NCI-H82 treated with DMSO at 0.1 percent for 48 hours (cell line): Measurements from ENCODE around the gene PPIE.

ENCODE experiments used
- DNase-seq: peaks from one replicate; lab custom pipeline; 2025; ENCODE audit not compliant: unreplicated experiment; lab: John Stamatoyannopoulos, UW

Gene PPIE

GRCh38 chr1:39720094-39720999 lies 18.3 kb upstream of the PPIE start:
- peak; percentile 67 for DNase-seq

DNA sequence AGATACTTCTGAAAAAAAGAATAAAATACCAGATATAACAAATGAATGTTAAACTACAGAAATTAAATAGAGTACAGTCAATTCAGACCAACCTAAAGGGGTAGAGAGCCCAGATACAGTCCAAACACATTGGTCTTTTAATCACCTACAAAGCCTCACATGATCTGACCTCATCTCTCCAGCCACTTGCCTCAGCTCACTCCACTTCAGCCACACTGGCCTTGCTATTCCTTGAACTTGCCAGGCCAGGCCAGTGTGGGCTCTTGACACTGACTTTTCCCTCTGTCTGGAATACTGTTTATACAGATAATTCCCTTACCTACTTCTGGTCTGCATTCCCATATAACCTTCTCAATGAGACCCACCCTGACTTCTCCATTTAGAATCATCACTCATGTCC lies 17.0 kb upstream of the PPIE start:
- DNase-seq: no peak

GRCh38 chr1:39722495-39722894 lies 16.2 kb upstream of the PPIE start:
- no peak for DNase-seq

- no peak for DNase-seq
Observed at GRCh38 chr1:39726600-39726999, 12.1 kb upstream of the PPIE start.

DNA sequence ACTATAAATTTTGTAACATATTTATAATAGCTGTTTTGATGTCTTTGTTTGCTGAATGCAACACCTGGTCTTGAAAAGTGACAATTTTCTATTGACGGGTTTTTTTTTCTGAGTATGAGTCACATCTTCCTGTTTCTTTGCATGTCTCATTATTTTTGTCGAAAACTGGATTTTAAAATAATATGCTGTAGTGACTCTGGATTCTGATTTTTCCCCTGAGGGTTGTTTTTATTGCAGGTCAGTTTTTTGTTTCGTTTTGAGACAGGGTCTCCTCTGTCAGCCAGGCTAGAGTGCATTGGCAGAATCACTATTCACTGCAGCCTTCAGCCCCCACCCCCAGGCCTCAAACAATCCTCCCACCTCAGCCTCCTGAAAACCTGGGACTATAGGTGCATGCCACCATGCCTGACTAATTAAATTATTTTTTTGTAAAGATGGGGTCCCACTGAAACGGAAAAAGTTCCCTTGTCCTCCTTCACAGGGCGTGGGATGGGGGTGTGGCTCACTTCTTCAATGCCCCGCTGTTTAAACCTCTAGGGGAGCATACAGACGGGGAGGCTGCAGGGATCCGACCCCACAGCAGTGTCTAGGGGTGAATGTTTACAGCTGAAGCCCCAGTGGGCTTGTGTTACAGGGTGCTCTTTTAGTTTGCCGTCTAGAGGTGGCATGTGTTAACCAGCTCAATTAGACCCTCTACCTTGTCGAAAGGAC lies 11.3 kb upstream of the PPIE start:
- DNase-seq: no peak

DNA sequence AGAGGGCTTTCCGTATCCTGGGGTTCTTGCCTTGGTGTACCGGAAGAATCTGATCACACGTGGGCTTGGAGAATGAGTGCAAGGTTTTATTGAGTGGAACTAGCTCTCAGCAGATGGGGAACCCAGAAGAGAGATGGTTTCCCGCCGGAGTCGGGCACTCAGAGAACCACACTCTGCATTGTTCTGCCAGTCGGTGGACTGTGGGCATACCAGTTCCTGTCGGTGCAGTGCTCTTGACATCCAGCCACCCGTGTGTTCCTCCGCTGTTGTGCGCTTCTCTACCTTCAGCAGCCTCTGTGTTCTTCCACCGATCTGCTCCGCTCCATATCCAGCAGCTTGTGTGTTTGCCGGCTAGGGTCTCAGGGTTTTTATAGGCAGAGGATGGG lies 10.8 kb upstream of the PPIE start:
- DNase-seq: no peak

- no peak for DNase-seq
Observed at GRCh38 chr1:39729030-39729429, 9.7 kb upstream of the PPIE start.

- DNase-seq: no peak
Observed at GRCh38 chr1:39729842-39730241, 8.8 kb upstream of the PPIE start.

DNA sequence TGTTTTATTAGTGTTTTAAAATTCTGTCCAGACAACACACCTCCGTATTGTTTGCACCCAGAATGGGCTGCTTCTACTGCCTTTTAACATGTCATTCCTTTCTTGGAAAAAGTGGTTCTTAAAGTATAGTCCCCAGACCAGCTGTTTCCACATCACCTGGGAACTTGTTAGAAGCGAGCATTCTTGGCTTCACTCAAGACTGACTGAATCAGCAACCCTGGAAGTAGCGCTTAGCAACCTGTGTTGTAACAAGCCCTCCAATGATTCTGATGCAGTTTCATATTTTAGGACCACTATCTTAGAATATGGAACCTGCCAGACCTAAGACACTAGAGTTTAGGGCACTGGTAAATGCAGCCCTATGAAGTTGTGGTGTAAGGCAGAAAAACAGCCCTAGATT lies 6.0 kb upstream of the PPIE start:
- no peak for DNase-seq

DNA sequence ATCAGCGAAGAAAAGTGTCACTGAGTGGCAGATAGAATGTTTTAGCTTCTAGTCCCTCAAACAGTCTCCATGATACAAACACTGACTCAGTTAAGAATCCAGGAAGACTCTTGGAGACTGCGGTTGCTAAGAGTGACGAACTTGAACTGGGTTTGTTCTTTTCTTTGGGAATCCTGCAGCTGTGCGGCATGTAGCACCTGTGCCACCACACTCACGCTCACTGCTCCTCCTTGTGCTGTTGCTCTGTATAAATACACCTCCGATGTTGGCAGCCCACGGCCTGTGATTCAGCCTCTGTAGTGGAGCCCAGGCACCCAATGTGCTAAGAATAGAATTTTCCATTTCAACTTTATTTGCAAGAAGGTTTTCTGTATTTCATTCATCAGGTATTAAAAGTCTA lies 5.5 kb upstream of the PPIE start:
- DNase-seq: no peak

DNA sequence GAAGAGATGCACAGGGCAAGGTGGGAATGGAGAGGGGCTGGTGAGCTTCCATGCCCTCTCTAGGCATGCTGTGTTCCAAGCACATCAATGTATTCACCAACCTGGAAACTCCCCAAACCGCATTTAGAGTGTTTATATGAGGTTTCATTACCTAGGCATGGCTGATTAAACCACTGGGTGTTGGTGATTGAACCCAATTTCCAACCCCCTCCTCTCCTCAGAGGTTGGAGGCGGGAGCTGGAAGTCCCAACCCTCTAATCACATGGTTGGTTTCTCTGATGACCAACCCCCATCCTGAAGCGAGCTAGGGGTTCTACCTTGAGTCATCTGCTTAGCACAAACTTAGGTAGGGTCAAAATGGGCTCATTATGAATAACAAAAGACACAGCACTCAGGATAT lies 3.0 kb upstream of the PPIE start:
- DNase-seq: no peak

DNA sequence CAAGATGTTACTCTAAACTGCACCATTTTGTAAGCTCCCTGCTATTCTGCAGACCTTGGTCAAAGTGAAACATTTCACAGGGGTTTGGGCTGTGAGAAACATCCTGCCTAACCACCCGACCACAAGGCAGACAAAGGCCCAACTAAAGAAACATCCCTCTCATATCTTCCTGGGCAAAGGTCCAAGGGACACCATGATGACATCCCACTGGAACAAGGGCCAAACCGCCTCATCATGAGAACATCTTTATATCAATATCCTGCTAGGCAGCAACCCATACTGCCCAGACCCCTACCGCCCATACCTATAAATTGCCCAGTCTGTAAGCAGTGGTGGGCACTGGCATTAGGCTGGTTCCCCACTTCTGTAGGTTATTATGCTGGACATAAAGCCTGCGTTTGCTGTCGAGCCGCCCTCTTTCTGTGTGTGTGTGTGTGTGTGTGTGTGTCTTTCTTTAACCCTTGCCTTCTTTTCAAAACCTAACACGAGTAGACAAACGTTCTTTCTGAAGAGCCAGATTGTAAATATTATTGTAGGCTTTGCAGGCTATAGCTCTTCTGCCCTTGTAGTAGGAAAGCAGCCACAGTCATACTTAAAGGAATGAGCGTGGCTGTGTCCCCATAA lies 1.0 kb upstream of the PPIE start:
- DNase-seq: no peak

DNA sequence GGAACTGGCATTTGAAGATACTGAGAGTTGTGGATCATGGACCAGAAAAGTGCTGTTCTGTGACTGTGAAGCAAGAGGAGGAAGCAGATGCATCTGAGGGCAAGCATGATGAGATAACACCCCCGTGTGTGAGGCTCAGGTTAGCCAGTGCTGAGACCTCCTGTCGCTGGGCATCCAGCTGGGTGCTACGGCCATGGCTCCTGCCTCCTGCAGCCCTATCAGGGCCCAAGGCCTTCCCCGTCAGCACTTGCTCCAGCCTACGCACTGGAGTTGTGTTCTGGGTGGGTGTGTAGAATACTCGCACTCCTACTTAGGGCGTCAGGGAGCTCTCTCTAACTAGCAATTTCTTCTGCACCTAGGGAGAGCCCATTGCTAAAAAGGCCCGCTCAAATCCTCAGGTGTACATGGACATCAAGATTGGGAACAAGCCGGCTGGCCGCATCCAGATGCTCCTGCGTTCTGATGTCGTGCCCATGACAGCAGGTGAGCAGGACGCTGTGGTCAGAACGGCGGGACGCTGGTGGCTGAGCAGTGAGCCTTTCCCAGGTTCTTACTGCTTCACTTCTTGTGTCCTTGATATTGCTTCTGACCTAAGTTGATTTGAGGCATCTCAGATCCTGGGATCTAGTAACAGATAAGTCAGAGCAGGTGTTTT lies 6.5 kb downstream of the PPIE start:
- no peak for DNase-seq

- DNase-seq: no peak
Observed at GRCh38 chr1:39751595-39751994, 12.9 kb downstream of the PPIE start.

GRCh38 chr1:39752703-39753102 lies 14.0 kb downstream of the PPIE start:
- DNase-seq: no peak

DNA sequence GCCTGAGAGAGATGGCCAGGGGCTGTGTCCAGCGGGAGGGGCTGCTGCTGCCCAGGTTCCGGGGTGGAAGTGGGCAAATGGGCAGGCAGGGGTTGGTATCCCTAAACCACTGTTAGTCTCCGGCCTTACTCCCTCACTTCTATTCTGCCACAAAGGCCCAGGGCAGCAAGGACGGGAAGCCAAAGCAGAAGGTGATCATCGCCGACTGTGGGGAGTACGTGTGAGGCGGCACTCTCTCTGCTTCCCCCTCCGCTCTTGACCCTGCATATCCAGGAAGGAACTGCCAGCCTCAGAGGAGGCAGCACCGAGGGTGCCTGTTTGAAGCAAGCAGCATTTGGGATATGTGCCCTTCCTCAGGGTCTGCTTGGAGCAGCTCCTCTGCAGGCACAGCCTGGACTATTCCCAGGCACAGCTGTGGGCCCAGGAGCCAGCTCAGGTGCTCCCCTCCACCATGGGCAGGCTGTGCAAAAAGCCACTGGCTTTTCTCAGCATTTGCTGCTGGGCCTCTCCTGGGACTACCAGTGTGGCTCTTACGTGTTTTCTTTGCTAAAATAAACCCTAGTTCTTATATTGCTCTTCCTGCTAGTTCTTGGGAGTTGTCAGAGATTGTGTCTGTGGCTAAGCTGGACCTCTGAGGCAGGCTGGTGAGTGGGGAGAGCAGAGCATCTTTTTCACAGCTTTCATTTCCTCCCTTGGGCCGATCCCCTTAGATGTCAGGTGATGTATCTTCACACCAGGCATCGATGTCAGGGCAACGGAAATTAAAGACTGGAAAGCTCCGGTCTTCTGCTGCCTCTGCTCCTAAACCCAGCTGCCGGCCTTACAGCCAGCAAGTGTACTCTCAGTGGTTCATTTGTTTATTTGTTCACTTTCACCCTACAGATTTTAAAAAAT lies 14.7 kb downstream of the PPIE start:
- DNase-seq: no peak

GRCh38 chr1:39754026-39754570 lies 15.4 kb downstream of the PPIE start:
- no peak for DNase-seq

- no peak for DNase-seq
Observed at GRCh38 chr1:39754906-39755504, 16.3 kb downstream of the PPIE start.

DNA sequence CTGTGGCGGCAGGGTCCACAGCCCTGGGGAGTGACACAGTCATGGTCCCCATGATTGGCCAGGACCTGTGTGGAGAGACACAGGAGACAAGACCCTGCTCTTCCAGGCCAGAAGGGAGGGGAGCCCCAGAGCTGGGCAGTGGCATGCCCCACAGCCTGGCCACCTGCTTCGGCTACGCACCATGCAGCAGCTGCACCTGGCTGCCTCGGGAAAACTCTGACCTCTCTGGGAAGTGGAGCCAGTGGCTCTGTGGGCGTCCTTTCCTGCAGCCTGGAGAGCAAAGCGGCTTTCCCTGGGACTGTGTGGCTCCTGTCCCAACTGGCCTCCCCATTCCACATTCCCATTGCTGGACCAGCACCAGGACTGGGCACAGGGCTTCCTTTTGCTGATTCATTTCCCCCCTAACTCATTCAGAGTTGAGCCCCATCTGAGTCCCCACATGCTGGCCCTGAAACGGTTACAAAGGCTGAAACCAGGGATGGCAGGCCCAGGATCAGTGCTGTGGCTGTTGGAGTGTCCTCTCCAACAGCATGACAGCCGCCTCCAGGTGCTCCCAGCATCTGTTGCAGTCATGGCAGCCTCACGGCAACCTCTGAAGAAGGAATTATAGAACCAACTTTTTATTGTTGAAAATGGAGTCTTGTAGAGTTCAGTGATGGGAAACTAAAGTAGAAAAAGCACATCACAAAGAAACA lies 17.4 kb downstream of the PPIE start:
- no peak for DNase-seq
